Lower leg skin (tissue), 4 donors: ENCODE data around the gene MEI4. TPM values are rescaled to one million over a fixed set of nuclear protein-coding genes. Genes with fewer than 3 reads are reported as not detected.

ENCODE experiments used
- DNase-seq, 2 donors: peaks; one replicate each; pipeline ENCODE4 v3.0.0-alpha.2; 2019; ENCODE audit warnings: low spot score in 2 of 2
- H3K4me3 ChIP-seq: fragments of 200-600 bp; sonication (generic); 2 replicates; pipeline ENCODE4 v1.5.1; 2017; ENCODE audit warnings: mild to moderate bottlenecking, low read depth; ENCODE audit not compliant: poor library complexity, severe bottlenecking
- CTCF ChIP-seq, 3 donors: fragments of 450-650 bp; IDR thresholded peaks; one replicate each; pipeline ENCODE4 v1.5.1; 2016; ENCODE audit warnings: antibody characterized with exemption in 3 of 3, mild to moderate bottlenecking in 3 of 3, moderate library complexity in 2 of 3
- POLR2A ChIP-seq, 2 donors: fragments of 450-650 bp; IDR thresholded peaks; one replicate each; pipeline ENCODE4 v1.6.1; 2016 to 2017; ENCODE audit warnings: antibody characterized with exemption in 2 of 2, mild to moderate bottlenecking in 1 of 2, moderate library complexity in 1 of 2
- WGBS, 2 donors: methylation state at CpG; one replicate each; pipeline ENCODE4 v1.1.5; 2018; 5-methylcytosine and 5-hydroxymethylcytosine counted together
- intact Hi-C: fragments of 100-400 bp; cut with DNase I; formaldehyde crosslinking; loops from one replicate; pipeline ENCODE4 v1.15.0; 2023; ENCODE audit warnings: low total_unique reads
- total RNA-seq, 4 donors: library from RNA; depleted of rRNA; stranded (reverse); fragments of >200 nt; gene quantifications; one replicate each; pipeline ENCODE4 v1.1.0, GENCODE V29; 2016

The MEI4 gene
- total RNA-seq, 4 donors from 2014 or later, result 0.05 TPM; not detected in 3

DNA sequence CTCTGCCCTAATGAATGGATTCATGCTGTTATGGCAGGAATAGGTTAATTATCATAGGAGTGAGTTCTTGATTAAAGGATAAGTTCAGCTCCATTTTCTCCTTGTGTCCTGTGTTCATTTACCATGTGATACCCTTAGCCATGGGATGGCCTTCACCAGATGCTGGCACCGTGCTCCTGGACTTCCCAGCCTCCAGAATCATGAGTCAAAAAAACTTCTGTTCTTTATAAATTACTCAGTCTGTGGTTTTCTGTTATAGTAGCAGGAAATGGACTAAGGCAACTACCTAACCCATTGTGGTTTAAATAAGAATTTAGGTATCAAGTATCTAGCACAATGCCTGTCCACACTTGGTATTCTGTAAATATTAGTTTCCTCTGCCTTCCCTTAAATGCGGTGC, 223.5 kb downstream of the MEI4 start:
- 68 to 90% methylated on average over 2 of the region's 2 CpGs for WGBS, 2 donors
- no peak overlapping the region for H3K4me3 ChIP-seq
- no peak for DNase-seq
- TF ChIP-seq CTCF (IDR thresholded peaks at IDR 0.05) (no peak), POLR2A (IDR thresholded peaks at IDR 0.05) (no peak)
- intact Hi-C loops, result no loop called here

DNA sequence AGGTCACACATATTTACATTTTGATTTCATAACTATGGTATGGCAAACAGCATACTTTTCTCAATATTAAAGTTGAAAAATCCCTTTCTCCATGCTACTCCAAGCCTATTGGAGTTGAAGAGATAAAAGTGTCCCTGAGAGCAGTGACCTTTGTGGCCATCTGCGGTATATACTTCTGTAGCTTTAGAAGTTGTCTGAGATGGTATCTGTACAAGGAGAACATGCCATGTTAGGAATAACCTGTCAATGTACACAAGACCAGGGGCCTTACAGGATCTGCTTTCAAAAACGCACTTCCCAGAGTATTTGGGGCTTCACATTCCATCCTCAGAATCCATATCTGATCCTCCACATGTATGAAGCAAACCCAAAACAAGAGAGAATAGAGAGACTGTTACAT, 226.7 kb downstream of the MEI4 start:
- intact Hi-C loops, result no loop called here
- DNase-seq, result no peak
- WGBS, 2 donors, result 80% methylated on average over 2 of the region's 2 CpGs
- H3K4me3 ChIP-seq, result no peak overlapping the region
- TF ChIP-seq CTCF (IDR thresholded peaks at IDR 0.05) (no peak), POLR2A (IDR thresholded peaks at IDR 0.05) (no peak)

GRCh38 chr6:77880501-77880900, 227.7 kb downstream of the MEI4 start:
- no peak for DNase-seq
- H3K4me3 ChIP-seq, result no peak overlapping the region
- intact Hi-C loops, result no loop called here
- TF ChIP-seq CTCF (IDR thresholded peaks at IDR 0.05) (no peak), POLR2A (IDR thresholded peaks at IDR 0.05) (no peak)
- WGBS, 2 donors, result 34 to 36% methylated on average over 2 of the region's 2 CpGs

DNA sequence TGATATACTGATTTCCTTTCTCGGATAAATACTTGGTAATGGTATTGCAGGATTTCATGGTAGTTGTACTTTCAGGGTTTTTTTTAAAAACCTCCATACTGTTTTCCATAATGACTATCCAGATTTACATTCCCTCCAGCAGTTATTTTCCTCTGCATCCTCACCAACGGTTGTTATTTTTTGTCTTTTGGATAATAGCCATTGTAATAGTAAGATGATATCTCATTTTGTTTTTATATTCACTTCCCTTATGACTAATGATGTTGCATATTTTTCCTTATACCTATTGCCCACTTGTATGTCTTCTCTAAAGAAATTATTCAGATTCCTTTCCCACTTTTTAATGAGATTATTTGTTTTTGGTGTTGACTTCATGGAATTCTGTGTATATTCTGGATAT, 231.0 kb downstream of the MEI4 start:
- intact Hi-C loops, result no loop called here
- no peak for TF ChIP-seq POLR2A (IDR thresholded peaks at IDR 0.05)
- no peak for TF ChIP-seq CTCF (IDR thresholded peaks at IDR 0.05)
- DNase-seq, result no peak
- WGBS, 2 donors, result 66 to 68% methylated on average over 2 of the region's 2 CpGs
- H3K4me3 ChIP-seq, result no peak overlapping the region

DNA sequence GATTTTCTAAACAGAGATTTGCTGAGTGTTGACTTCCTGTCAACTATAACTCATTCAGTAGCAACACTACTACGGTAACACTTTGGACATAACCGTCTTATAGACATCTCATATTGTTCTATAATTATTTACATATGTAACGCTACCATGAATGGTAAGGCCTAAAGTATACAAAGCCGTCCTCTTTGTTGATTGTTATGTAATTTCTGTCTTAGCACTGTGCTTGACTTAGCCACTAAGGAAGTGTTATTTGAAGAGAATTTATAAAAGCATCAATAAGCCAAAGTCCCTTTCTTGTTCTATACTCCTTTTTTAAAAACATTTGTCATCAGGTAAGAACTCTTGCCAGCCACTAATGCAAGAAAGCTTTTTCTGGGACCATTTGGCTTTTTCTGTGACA, 240.6 kb downstream of the MEI4 start:
- TF ChIP-seq CTCF (IDR thresholded peaks at IDR 0.05), result no peak
- TF ChIP-seq POLR2A (IDR thresholded peaks at IDR 0.05), result no peak
- intact Hi-C loops, result no loop called here
- no peak for DNase-seq
- 63 to 66% methylated on average over 4 of the region's 4 CpGs for WGBS, 2 donors
- H3K4me3 ChIP-seq, result no peak overlapping the region

DNA sequence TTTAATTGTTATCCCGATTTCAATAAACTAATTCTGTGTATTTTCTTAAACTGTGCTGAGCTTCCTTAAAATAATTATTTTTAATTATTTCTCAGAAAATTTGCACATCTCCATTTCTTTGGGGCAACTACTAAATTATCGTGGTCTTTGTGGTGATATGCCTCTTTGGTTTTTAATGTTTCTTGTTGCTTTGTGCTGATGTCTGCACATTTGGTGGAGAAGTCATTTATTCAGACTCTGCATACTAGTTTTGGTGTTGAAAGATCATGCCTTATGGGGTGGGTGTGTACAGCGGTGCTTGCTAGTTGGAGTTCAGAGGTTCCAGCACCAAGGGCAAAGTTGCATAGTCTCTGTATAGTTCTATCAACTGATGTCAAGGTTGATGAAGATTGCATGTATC, 253.2 kb downstream of the MEI4 start:
- no peak overlapping the region for H3K4me3 ChIP-seq

More for the DNA sequence above, 253.2 kb downstream of the MEI4 start:
- intact Hi-C loops, result no loop called here
- 86 to 95% methylated on average over 3 of the region's 3 CpGs for WGBS, 2 donors
- DNase-seq, result no peak
- TF ChIP-seq CTCF (IDR thresholded peaks at IDR 0.05) (no peak), POLR2A (IDR thresholded peaks at IDR 0.05) (no peak)
